A673 (cell line): ENCODE measurements around the gene SEMA3E. TPM values are rescaled to one million over a fixed set of nuclear protein-coding genes. Genes with fewer than 3 reads are reported as not detected.

Experiments
- BruUV-seq: library from RNA; stranded (reverse); fragments of 400-500 nt; replicated peaks from 2 replicates; lab custom pipeline; 2021; lab: Mats Ljungman, UMichigan
- CTCF ChIA-PET: fragments of 300-600 bp; sonication (Branson Sonifier 250); formaldehyde crosslinking; loops from one replicate; lab custom pipeline; 2022; ENCODE audit warnings: antibody characterized with exemption; lab: Charles Lee
- POLR2A ChIA-PET: fragments of 300-600 bp; sonication (Branson Sonifier 250); formaldehyde crosslinking; loops from one replicate; lab custom pipeline; 2022; ENCODE audit warnings: antibody characterized with exemption; ENCODE audit not compliant: low non-redundant PET; lab: Charles Lee
- DNase-seq: peaks from one replicate; pipeline ENCODE4 v3.0.0-alpha.2; 2015; ENCODE audit warnings: low spot score
- H3K27ac ChIP-seq: fragments of 200-600 bp; sonication (generic); 2 replicates; pipeline ENCODE4 v1.5.1; 2016; ENCODE audit warnings: mixed run types, low read depth, mild to moderate bottlenecking, mixed read lengths, antibody characterized with exemption, low read length; ENCODE audit not compliant: poor library complexity, severe bottlenecking
- H3K27me3 ChIP-seq: fragments of 200-600 bp; sonication (generic); replicated peaks from 2 replicates; pipeline ENCODE4 v1.6.1; 2017; ENCODE audit warnings: mixed run types, low read depth, mild to moderate bottlenecking, mixed read lengths, antibody characterized with exemption, low read length; ENCODE audit not compliant: insufficient read depth, poor library complexity
- H3K36me3 ChIP-seq: fragments of 200-600 bp; sonication (generic); 2 replicates; pipeline ENCODE4 v1.6.1; 2016; ENCODE audit warnings: mixed run types, mild to moderate bottlenecking, mixed read lengths, antibody characterized with exemption, low read length; ENCODE audit not compliant: insufficient read depth, poor library complexity, severe bottlenecking
- H3K4me1 ChIP-seq: fragments of 200-600 bp; sonication (generic); 2 replicates; pipeline ENCODE4 v1.6.1; 2017; ENCODE audit warnings: mixed run types, mild to moderate bottlenecking, mixed read lengths, antibody characterized with exemption, low read length; ENCODE audit not compliant: insufficient read depth, poor library complexity, severe bottlenecking
- H3K4me3 ChIP-seq: fragments of 200-600 bp; sonication (generic); 2 replicates; pipeline ENCODE4 v1.5.1; 2016; ENCODE audit warnings: low read depth, mixed run types, mild to moderate bottlenecking, mixed read lengths, low read length; ENCODE audit not compliant: poor library complexity, severe bottlenecking
- H3K9me3 ChIP-seq: fragments of 200-600 bp; sonication (generic); 2 replicates; pipeline ENCODE4 v1.6.1; 2016; ENCODE audit warnings: mixed run types, low read depth, mild to moderate bottlenecking, mixed read lengths, antibody characterized with exemption, low read length; ENCODE audit not compliant: poor library complexity, severe bottlenecking
- EZH2 ChIP-seq: fragments of 200-600 bp; sonication (generic); IDR thresholded peaks from 2 replicates; pipeline ENCODE4 v1.6.1; 2017; ENCODE audit warnings: borderline replicate concordance, low read depth, mild to moderate bottlenecking, mixed read lengths, antibody characterized with exemption, low read length; ENCODE audit not compliant: poor library complexity, severe bottlenecking
- intact Hi-C: fragments of 100-400 bp; cut with micrococcal nuclease; formaldehyde crosslinking; loops from one replicate; pipeline ENCODE4 v1.10.0; 2022; ENCODE audit not compliant: unreplicated experiment
- total RNA-seq: library from RNA; stranded (reverse); gene quantifications from 2 replicates; pipeline ENCODE4 v1.2.3, GENCODE V29; 2021
- TF ChIP-seq, protein P1 (sequence below): fragments of 300-800, 200-600 bp; sonication (generic); conservative IDR thresholded peaks from 2 replicates; pipeline ENCODE4 v1.5.1; 2017; ENCODE audit warnings: low read depth, mild to moderate bottlenecking, antibody characterized with exemption, low read length, moderate library complexity, mixed read lengths

The SEMA3E gene
- total RNA-seq, 1 experiment from 2014 or later = not detected

DNA sequence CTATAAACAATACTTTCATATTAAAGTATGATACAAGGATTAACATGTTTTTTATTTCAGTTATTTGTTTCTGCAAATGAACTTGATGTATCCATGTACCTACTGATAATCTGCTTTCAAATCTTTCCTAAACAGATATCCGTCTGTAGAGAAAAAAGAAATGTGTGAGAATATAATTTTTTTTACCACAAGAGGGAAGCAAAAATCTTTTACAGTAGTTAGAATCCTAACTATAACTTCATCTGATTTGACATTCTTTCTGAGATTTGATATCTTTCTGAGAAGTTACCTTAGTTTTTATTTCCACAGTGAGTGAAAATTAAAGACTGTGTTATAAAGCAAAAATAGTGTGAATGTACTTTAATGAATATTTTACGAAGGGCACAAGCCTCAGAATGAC is 282.3 kb downstream of the SEMA3E start:
- no peak for TF ChIP-seq EZH2
- TF ChIP-seq, protein P1, sequence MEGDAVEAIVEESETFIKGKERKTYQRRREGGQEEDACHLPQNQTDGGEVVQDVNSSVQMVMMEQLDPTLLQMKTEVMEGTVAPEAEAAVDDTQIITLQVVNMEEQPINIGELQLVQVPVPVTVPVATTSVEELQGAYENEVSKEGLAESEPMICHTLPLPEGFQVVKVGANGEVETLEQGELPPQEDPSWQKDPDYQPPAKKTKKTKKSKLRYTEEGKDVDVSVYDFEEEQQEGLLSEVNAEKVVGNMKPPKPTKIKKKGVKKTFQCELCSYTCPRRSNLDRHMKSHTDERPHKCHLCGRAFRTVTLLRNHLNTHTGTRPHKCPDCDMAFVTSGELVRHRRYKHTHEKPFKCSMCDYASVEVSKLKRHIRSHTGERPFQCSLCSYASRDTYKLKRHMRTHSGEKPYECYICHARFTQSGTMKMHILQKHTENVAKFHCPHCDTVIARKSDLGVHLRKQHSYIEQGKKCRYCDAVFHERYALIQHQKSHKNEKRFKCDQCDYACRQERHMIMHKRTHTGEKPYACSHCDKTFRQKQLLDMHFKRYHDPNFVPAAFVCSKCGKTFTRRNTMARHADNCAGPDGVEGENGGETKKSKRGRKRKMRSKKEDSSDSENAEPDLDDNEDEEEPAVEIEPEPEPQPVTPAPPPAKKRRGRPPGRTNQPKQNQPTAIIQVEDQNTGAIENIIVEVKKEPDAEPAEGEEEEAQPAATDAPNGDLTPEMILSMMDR = peak; percentile 33; the same call in 1 of the 2 replicates
- Histone ChIP-seq H3K27me3 (peaks cover 7% of the 10 kb centered on the region), H3K36me3 (no peaks in the 10 kb centered on the region), H3K27ac (no peak overlapping the region), H3K9me3 (no peaks in the 10 kb centered on the region), H3K4me1 (no peaks in the 10 kb centered on the region), H3K4me3 (no peak overlapping the region)
- DNase-seq = peak; percentile 7
- intact Hi-C loops = no loop called here
- BruUV-seq = no TSS peak
- POLR2A ChIA-PET = no interaction called here
- CTCF ChIA-PET = no interaction called here

DNA sequence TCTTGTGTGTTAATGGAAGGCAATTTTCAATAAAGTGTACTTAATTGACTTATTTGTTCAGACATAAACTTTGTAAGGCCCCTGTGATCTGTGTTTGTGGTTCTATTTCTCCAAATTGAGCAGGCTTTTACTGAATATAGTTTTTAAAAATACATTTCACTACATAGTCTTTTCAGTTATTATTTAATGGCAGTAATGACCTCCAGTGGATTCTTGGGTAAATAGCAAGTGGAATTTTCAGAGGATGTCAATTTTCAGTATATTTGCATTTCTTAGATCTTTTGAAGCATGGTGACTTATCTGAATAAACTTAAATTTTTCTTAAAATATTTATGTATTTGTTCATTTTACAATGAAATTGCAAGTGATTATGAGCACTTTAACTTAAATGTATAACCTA is 283.2 kb downstream of the SEMA3E start:
- CTCF ChIA-PET = no interaction called here

DNA sequence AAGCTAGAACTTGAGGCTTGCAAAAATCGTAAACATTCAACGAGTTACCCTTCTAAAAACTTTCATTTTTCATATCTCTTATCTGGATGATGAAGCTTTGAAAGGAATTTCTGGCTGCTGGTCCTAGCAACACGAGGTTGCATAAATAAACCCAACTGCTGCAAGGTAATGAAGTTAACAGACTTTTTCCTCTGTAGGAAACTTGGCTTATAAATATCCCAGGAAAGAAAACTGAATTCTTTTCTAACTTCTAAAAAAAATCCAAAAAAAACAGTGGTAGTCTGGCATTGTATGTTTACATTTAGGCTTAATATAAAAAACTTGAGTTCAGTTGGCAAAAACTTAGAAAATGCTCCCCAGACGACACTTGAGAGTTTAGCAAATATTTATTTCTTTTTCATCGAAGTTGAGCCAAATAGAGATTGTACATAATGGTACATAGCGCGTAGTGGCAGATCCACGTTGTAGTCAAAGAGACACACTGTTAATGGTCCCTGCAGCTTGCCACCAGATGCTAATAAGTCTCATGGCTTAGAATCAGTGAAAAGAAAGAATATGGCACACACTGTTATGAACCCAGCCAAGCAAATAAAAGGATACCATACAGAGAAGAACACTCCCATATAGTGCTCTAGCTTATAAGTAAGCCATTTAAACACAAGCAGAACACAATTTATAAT is 285.9 kb downstream of the SEMA3E start:
- Histone ChIP-seq H3K27ac (no peak overlapping the region), H3K4me3 (no peak overlapping the region), H3K27me3 (peaks cover 7% of the 10 kb centered on the region), H3K9me3 (no peaks in the 10 kb centered on the region), H3K4me1 (no peaks in the 10 kb centered on the region), H3K36me3 (no peaks in the 10 kb centered on the region)
- ChIA-PET CTCF (no interaction called here), POLR2A (no interaction called here)
- BruUV-seq = no TSS peak
- intact Hi-C loops = no loop called here
- DNase-seq = no peak
- no peak for TF ChIP-seq EZH2
- TF ChIP-seq, protein P1 = no peak

More for the DNA sequence above, 283.2 kb downstream of the SEMA3E start:
- intact Hi-C loops = loop anchor here (2.0 kb wide), 1 partner anchor 625 kb away; no protein-coding TSS in a partner anchor
- H3K27ac ChIP-seq = no peak overlapping the region
- peaks cover 7% of the 10 kb centered on the region for H3K27me3 ChIP-seq
- no TSS peak for BruUV-seq
- peak; percentile 2 for DNase-seq
- H3K9me3 ChIP-seq = no peaks in the 10 kb centered on the region
- no peaks in the 10 kb centered on the region for H3K4me1 ChIP-seq
- H3K36me3 ChIP-seq = no peaks in the 10 kb centered on the region
- no peak overlapping the region for H3K4me3 ChIP-seq
- no peak for TF ChIP-seq EZH2
- TF ChIP-seq, protein P1 = no peak; the same call in 1 of the 2 replicates
- POLR2A ChIA-PET = no interaction called here
